Kidney epithelial cell (primary cell): ENCODE data around the gene CHST15. TPM values are rescaled to one million over a fixed set of nuclear protein-coding genes. Genes with fewer than 3 reads are reported as not detected.

ENCODE experiments used
- DNase-seq: peaks from one replicate; pipeline ENCODE4 v3.0.0-alpha.2; 2010; ENCODE audit warnings: low read depth
- H3K27me3 ChIP-seq: 2 replicates; pipeline ENCODE4 v1.6.0; 2011; ENCODE audit warnings: low read length; ENCODE audit not compliant: control insufficient read depth, insufficient read depth
- H3K36me3 ChIP-seq: 2 replicates; pipeline ENCODE4 v1.5.1; 2011; ENCODE audit warnings: low read length; ENCODE audit not compliant: control insufficient read depth, insufficient read depth
- H3K4me3 ChIP-seq: 2 replicates; pipeline ENCODE4 v1.5.1; 2011; ENCODE audit warnings: low read depth, mild to moderate bottlenecking, control low read depth, low read length
- total RNA-seq: library from RNA; depleted of rRNA; stranded (reverse); fragments of >200 nt; gene quantifications from 2 replicates; pipeline ENCODE4 v1.2.3, GENCODE V29; 2015
- TF ChIP-seq, protein P1 (sequence below): IDR thresholded peaks from 2 replicates; pipeline ENCODE4 v1.5.1; 2011; ENCODE audit warnings: mild to moderate bottlenecking, moderate library complexity, low read length, control low read depth, inconsistent platforms; ENCODE audit not compliant: insufficient read depth, poor library complexity, severe bottlenecking

The CHST15 gene
- total RNA-seq, 1 donor from 2014 or later, result 18.1 TPM

DNA sequence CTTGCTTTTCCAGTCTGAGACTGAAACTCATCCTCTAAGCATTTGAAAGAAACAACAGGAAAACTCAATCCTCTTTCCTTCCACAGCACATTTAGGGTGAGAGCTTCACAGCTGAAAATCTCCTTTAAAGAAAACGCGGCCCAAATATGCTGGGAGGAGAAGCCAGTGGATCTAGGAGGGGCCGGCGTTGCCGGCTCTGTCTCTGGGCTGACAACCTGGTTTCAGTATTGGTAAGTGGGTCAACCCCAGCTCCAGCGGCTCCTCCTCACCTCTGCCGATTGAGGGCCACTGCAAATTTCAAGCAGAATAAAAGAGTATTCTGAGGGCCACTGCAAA is 126.5 kb downstream of the CHST15 start:
- DNase-seq, result no peak
- Histone ChIP-seq H3K36me3 (no peaks in the 10 kb centered on the region), H3K27me3 (peaks cover 47% of the 10 kb centered on the region), H3K4me3 (no peak overlapping the region)
- TF ChIP-seq, protein P1, sequence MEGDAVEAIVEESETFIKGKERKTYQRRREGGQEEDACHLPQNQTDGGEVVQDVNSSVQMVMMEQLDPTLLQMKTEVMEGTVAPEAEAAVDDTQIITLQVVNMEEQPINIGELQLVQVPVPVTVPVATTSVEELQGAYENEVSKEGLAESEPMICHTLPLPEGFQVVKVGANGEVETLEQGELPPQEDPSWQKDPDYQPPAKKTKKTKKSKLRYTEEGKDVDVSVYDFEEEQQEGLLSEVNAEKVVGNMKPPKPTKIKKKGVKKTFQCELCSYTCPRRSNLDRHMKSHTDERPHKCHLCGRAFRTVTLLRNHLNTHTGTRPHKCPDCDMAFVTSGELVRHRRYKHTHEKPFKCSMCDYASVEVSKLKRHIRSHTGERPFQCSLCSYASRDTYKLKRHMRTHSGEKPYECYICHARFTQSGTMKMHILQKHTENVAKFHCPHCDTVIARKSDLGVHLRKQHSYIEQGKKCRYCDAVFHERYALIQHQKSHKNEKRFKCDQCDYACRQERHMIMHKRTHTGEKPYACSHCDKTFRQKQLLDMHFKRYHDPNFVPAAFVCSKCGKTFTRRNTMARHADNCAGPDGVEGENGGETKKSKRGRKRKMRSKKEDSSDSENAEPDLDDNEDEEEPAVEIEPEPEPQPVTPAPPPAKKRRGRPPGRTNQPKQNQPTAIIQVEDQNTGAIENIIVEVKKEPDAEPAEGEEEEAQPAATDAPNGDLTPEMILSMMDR, result no peak

DNA sequence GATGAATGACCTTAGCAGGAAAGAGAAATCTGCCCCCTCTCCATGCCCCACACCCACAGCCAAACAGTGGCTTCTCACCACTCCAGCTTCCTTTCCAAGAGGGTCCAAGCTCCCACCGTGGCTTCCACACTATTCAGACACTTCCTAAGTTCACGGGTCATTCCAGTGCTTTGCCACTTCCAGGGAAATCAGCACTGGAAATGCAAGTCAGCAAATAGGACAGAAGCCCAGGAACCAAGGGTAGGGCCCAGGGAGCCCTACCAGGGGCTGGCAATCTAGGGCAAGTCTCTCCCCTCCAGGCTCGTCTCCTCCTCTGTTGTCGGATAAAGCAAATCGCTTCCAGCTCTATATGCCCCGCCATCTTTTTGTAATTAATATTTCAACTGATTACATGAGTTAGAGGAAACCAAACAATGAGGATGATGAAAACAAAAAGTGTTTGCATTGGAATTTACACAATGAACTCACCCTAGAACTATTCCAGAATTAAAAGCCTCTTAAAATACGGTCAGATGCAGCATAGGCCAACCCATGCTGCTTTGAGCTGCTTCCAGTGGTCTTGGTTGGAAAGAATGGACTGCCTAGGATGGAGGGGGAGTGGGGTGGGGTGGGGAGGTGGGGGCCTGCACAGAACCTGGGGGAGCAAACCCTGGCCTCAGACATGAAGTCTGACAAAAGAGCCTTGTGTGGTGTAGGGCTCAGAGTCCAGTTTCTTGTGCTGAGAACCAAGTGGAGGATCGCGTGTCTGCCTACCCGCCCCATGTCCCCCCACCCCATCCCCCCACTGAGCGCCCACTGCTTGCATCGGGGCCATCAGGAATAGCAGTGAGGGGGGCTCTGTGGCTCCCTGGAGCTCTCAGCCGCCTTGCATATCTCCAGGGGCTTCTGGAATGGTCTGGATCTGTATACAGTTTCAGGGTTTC is 127.2 kb downstream of the CHST15 start:
- H3K36me3 ChIP-seq, result no peaks in the 10 kb centered on the region
- TF ChIP-seq, protein P1, result no peak
- H3K27me3 ChIP-seq, result peaks cover 44% of the 10 kb centered on the region
- DNase-seq, result no peak
- no peak overlapping the region for H3K4me3 ChIP-seq

DNA sequence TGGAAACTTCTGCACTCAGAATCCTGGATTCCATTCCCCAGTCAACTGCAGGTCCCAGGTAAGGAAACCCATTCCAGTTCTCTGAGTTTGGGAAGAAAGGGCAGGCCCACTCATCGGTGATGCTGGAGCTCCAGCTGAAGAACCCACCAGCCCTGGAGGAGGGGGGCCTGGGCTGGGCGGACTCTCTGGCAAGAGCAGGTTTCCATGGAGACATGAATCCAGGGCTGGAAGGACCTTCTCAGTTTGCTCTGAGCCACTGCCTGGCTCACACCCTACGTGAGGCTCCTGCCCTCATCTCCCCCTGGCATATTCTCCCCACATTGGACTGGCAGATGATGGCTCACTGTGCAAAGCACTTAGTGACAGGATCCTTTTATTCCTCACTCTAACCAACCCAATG is 128.4 kb downstream of the CHST15 start:
- DNase-seq, result no peak
- TF ChIP-seq, protein P1, result no peak
- H3K36me3 ChIP-seq, result no peaks in the 10 kb centered on the region
- H3K27me3 ChIP-seq, result peaks cover 33% of the 10 kb centered on the region
- H3K4me3 ChIP-seq, result no peak overlapping the region

DNA sequence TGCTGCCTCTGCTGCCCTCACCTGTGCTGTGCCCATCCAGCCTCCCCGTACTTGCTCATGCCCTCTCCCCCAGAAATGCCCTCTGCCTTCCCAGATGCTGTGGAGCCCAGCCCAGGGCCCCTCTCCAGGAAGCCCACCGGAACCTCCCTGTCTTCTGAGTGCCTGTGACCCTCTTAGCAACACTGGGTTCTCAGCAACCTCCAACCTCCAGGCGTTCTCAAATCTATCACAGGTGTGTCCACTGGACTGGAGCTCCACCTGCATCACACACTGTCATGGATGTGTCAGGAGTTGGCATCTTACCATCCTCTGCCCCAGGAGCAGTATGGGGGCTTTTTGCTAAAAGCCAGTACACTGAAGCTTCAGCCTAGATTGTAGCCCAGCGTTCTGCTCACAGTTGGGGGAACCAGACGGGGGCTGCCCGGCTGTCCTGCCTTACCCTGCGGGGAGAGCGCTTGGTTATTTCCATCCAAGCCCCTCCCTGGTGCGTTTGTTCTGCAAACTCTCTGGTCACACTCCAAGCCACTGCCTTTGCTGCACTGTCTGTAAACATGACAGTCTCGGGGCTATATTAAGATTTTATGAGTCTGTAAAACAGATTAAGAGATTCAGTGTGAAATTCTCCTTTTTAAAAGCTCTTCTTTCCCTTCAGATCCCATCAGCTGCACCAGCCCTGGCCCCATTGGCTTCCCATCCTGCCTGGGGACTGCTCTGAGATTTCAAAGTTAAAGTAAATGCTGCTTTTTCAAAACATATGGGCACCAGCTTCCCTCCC is 130.5 kb downstream of the CHST15 start:
- Histone ChIP-seq H3K27me3 (peaks cover 20% of the 10 kb centered on the region), H3K4me3 (no peak overlapping the region), H3K36me3 (no peaks in the 10 kb centered on the region)
- no peak for DNase-seq
- TF ChIP-seq, protein P1, result no peak

DNA sequence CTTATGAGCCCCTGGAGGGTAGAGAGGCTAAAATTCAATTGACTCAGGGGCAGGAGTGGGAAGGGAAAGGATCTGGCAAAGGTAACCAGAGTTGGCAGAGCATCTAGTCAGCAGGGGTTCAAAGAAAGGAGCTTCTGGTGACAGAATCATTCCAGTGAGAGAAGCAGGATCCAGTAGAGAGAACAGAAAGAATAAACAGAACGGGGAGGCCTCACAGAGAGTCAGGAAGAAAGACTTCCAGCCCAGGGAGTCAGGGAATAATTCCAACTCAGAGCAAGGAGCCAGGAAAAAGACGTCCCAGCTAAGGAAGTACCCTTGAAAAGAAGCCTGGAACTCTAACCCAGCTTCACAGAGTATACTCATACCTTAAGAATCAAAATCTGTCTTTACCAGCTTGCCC is 135.2 kb downstream of the CHST15 start:
- TF ChIP-seq, protein P1, result no peak
- H3K27me3 ChIP-seq, result no peaks in the 10 kb centered on the region

More for the DNA sequence above, 135.2 kb downstream of the CHST15 start:
- H3K36me3 ChIP-seq, result no peaks in the 10 kb centered on the region
- H3K4me3 ChIP-seq, result no peak overlapping the region
- no peak for DNase-seq

Other genes starting within 250 kb of the CHST15 start
- gene CPXM2, start 201.8 kb downstream of the CHST15 start, total RNA-seq, result 12.1 and 13.3 TPM in 2 replicates